ENCODE results near the gene VPS26A. TPM values are rescaled to one million over a fixed set of nuclear protein-coding genes. Genes with fewer than 3 reads are reported as not detected.

The VPS26A gene
- total and polyA plus RNA-seq, 2 experiments from 2014 or later = 29.0 to 41.6 TPM

- DNase-seq (ENCODE audit: low spot score) (no peak), ATAC-seq (no peak)
- H3K36me3 ChIP-seq (ENCODE audit: insufficient read depth) = peaks cover 36% of the 10 kb centered on the region
- H3K9me2 ChIP-seq (ENCODE audit: insufficient read depth) = no peaks in the 10 kb centered on the region
- no peak for TF ChIP-seq REST (IDR thresholded peaks at IDR 0.05; ENCODE audit: unreplicated experiment)
- no peak for TF ChIP-seq CTCF (conservative IDR thresholded peaks at IDR 0.05; ENCODE audit: low read depth in 2 of 2)
- no peak for TF ChIP-seq EZH2phosphoT487 (IDR thresholded peaks at IDR 0.05; ENCODE audit: unreplicated experiment)
- TF ChIP-seq ZNF462 (CRISPR knock-in tag; IDR thresholded peaks at IDR 0.05) = no peak
- no peak for TF ChIP-seq POLR2AphosphoS5 (IDR thresholded peaks at IDR 0.05; ENCODE audit: low read depth)
- no peaks in the 10 kb centered on the region for H3K27me3 ChIP-seq (ENCODE audit: insufficient read depth)
- no peaks in the 10 kb centered on the region for H3K4me1 ChIP-seq (ENCODE audit: insufficient read depth)
- H3K4me3 ChIP-seq = no peak overlapping the region
- H3K27ac ChIP-seq (ENCODE audit: low read depth) = no peak overlapping the region
- 0 out of 2 replicates have a peak, but pooled peaks cover 3% of the 10 kb centered on the region for H4K20me1 ChIP-seq (replicated peaks; ENCODE audit: insufficient read depth)
- H3K27me3 Mint-ChIP-seq (ENCODE audit: insufficient read depth, low read depth, poor library complexity) = no peaks in the 10 kb centered on the region
- no peaks in the 10 kb centered on the region for H3K4me1 Mint-ChIP-seq
- no peak overlapping the region for H3K4me3 Mint-ChIP-seq
- no peak overlapping the region for H3K27ac Mint-ChIP-seq
- H3K79me2 ChIP-seq (replicated peaks; ENCODE audit: insufficient read depth) = no peaks in the 10 kb centered on the region
- H3K9me3 Mint-ChIP-seq = no peaks in the 10 kb centered on the region
- no peak overlapping the region for H2AFZ ChIP-seq
- no peak overlapping the region for H3K4me2 ChIP-seq
- peaks cover 32% of the 10 kb centered on the region for H3K36me3 Mint-ChIP-seq (ENCODE audit: low read depth)
- H3F3A ChIP-seq (replicated peaks; ENCODE audit: low read depth) = no peaks in the 10 kb centered on the region
These were observed 78.4 kb downstream of the VPS26A start for GRCh38 chr10:69202332-69202731.

All from GM23338 (cell line).